HG02970 (cell line): ENCODE results near the gene MCCC1.

Source experiments
- ATAC-seq: cut with Tn5 transposase; IDR thresholded peaks from one replicate; pipeline ENCODE4 v1.9.1; 2021; ENCODE audit warnings: mild to moderate bottlenecking, moderate library complexity, moderate number of reproducible peaks; ENCODE audit not compliant: unreplicated experiment, low FRiP score

The MCCC1 gene

GRCh38 chr3:183058351-183058750, 40.9 kb downstream of the MCCC1 start:
- ATAC-seq = no peak

- ATAC-seq = no peak
Measured at GRCh38 chr3:183050706-183051105, 48.6 kb downstream of the MCCC1 start.

DNA sequence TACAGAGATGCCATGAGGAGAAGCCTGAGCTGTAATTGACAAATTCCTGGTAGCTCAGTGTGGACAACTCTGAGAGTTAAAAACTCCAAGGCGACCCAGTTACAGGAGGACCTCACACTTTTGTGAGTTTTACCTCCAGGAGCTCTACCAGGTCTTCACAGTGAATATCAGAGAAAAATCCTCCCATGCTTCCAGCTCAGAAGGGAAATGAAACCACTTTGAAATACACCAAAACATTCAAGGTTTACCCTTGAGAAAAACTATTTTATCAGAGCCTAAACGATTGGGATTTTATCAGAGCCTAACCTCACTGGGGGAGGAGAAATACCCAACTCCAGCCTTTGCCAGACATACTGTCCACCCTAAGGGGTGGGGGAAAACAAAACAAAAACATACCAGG, 52.4 kb downstream of the MCCC1 start:
- no peak for ATAC-seq

DNA sequence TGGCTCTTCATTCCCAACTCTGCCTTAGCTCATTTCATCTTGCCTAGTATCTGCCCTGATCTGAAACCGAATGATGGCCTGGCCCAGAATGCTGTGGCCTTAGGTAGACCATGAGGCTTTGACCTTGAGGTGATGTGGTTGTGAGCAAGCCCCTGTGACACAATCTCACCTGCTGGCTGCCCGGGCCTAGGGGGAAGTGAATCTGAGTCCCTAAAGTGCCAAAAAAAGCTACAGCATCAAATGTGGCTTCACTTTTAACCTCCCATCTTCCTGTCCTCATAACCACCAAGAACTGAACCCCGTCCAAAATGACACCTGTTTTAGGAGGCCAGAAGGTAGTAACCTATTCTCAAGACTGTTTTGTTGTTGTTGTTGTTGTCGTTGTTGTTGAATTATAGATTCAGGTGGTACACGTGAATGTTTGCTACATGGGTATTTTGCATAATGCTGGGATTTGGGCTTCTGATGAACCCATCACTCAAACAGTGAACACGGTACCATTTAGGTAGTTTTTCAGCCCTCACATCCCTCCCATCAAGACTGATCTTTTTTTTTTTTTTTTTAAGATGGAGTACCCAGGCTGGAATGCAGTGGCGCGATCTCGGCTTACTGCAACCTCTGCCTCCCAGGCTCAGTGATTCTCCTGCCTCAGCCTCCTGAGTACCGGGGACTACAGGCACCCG, 54.6 kb downstream of the MCCC1 start:
- ATAC-seq = peak; percentile 65

GRCh38 chr3:183038757-183039156, 60.5 kb downstream of the MCCC1 start:
- ATAC-seq = no peak

DNA sequence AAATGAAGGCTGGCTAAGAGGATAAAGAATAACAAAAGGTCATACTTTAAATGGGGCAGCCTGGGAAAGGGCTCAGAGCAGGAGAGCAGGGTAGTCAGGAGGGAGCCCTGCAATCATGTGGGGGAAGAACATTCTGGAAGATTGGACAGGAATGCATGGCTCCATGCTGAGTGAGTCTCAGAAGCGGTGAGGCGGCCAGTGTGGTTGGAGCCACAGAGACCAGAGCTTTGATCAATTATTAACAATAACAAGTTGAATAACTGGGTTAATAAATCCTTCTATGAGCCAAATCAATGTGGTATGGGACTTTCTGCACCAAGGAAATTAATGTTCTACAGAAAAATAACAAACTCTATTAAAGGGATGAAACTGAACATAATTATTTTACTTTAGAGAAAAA, 61.1 kb downstream of the MCCC1 start:
- ATAC-seq = no peak

- ATAC-seq = no peak
Measured at GRCh38 chr3:183033746-183034145, 65.5 kb downstream of the MCCC1 start.

GRCh38 chr3:183032880-183033555, 66.3 kb downstream of the MCCC1 start:
- no peak for ATAC-seq

- ATAC-seq = no peak
Measured at GRCh38 chr3:183031826-183032225, 67.5 kb downstream of the MCCC1 start.

DNA sequence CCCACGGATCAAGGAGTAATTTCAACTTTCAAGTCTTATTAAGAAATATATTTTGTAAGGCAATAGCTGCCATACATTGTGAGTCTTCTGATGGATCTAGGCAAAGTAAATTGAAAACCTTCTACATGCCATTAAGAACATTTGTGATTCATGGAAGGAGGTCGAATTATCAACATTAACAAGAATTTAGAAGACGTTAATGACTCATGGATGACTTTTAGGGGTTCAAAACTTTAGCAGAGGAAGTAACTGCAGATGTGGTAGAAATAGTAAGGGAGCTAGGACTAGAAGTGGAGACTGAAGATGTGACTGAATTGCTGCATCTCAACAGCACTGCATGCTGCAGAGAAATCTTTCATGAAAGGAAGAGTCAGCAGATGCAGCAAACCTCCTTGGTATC, 70.9 kb downstream of the MCCC1 start:
- ATAC-seq = no peak

DNA sequence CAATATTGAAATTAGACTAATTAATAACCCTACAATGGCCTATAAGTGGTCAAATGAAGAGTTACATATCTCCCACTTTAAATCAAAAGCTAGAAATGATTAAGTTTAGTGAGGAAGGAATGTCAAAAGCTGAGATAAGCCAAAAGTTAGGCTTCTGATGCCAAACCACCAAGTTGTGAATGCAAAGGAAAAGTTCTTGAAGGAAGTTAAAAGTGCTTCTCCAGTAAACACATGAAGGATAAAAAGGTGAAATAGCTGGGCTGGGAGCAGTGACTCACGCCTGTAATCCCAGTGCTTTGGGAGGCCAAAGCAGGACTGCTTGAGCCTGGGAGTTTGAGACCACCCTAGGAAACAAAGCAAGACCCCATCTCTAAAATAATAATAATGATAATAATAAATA, 72.0 kb downstream of the MCCC1 start:
- no peak for ATAC-seq

DNA sequence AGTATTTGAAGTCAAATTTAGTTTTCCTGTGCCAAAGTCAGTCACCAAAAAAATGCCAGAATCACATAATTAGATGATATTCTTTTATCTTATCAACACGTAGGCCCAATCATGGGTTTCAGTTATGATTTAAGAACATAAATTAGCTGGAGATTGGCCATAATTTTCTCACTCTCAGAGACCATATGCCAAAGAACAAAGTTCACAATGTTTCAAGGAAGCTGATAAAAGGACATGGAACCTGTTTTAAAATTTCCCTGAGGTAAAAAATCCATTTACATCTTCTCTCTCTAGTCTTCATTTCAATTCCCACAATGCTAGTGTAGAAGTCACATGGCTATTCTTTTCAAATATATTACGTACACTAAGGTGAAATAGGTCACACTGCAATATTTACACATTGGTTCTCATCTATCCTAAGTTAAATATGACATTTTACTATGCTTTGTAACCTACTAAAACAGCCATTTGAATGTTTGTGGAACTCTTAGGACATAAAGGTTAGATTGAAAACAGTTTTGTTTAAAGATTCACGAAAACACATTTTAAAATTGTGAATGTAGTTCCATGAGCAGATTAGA, 76.3 kb downstream of the MCCC1 start:
- no peak for ATAC-seq

GRCh38 chr3:183018421-183019192, 80.7 kb downstream of the MCCC1 start:
- no peak for ATAC-seq

- no peak for ATAC-seq
Measured at GRCh38 chr3:183015185-183015584, 84.1 kb downstream of the MCCC1 start.

- ATAC-seq = no peak
Measured at GRCh38 chr3:183013856-183014255, 85.4 kb downstream of the MCCC1 start.

DNA sequence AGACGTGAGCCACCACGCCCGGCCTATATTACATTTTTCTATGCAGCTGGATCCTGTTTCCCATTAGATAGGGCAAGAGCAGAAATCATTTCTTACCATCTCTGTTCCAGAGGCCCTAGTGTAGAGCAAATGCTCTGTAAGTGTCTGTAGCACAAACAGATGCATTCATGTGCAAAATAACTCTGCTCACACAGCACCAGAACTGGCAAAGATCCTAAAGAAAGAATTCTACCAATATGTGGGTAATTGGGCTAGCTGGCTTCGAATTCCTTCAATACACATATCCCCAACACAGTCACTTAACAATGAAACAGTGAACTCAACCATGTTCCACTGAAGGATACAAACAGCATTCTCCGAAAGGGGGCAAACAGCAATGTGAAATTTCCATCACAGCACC, 86.2 kb downstream of the MCCC1 start:
- ATAC-seq = no peak

DNA sequence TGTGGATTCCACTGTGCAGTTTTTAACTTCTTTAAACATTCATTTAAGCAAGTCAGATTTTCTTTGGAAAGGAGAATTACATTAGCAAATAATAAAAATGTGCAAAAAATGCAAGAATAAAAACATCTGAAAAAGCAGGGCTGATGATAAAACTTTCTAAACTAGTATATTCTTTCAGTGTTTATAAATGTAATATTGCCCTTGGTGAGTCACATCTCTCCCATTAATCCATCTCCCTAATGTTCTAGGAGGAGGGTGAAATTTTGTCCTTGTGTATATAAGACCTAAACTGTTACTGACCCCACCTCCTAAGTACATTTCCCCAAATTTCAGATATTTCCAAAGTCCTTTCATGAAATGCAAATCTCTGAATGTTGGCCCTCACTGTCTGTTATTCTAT, 90.5 kb downstream of the MCCC1 start:
- no peak for ATAC-seq

- no peak for ATAC-seq
Measured at GRCh38 chr3:183008303-183008702, 91.0 kb downstream of the MCCC1 start.

GRCh38 chr3:183006396-183007002, 92.8 kb downstream of the MCCC1 start:
- ATAC-seq = no peak

DNA sequence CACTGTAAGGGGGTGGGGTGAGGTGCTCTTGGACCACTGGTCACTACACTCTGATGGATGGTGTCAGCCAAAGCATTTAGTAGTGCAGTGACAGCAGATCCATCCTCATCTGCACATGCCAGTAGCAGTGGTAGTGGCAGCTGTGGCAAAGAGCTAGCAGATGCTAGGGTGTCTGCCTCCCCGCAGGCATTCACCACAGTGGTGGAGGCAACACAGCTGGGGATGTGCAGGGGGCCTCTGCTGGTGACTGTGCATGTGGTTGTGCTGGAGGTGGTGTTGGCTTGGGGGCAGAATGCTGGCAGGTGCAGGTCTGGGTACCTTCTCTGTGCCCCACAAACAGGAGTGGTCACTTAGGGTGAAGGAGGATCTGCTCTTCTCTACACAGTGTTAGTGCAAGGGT, 99.5 kb downstream of the MCCC1 start:
- ATAC-seq = no peak
